Stimulated activated CD8-positive, alpha-beta memory T cell treated with anti-CD3 and anti-CD28 coated beads, Interleukin-7, amount 100 ng/mL, for 48 hours (primary cell): ENCODE data around the gene COX19.

Experiments used
- DNase-seq, 2 donors: peaks; one replicate each; pipeline ENCODE4 v3.0.0-alpha.2; 2020; ENCODE audit warnings: low read depth in 1 of 2; ENCODE audit errors: extremely low read depth in 1 of 2

Gene COX19

DNA sequence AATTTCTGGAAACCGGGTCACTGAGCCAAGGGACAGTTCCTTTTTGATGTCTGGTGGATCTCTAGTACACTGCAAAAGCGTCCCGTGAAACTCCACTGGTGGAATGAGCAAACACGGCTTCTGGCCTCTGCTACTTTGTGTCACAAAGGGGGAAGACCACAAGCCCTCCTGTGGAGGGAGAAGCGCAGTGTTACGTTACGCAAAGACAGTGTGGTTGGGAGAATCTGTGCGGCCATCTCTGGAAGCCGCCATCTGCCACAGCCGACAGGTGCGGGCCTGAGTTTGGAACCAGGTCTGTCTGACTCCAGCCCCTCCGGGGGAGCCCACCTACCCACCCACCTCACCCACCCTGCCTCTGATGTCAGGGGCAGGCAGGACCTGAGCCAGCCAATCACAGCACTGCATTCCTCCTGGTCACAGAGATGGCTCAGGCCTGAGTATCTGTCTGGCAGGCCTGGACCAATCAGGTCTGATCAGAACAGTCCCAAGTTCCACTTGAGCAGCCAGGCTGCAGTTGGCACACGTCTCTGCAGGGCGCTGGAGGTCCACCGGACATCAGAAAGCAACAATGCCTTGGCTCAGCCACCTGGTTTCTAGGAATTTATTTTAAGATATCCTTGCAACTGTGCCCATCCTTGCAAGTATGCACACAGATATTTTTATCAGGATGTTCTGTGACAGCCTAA lies 4.7 kb upstream of the COX19 start:
- DNase-seq, result no peak

DNA sequence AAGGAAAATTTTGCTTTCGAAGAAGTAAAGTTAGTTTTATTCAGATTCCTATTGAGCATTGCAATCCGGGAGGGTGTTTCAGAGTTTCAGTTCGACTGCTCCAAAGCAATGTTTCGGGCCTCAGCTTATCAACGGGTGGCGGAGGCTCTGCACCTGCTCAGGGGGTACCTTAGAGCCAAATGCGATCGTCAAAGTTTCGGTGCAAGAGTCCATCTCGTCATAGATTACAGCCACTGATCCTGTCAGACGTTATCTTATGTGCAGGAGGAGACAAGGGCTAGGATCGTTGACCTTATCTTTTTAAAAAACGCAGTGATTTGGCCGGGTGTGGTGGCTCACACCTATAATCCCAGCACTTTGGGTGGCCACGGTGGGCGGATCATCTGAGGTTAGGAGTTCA lies 3.8 kb upstream of the COX19 start:
- no peak for DNase-seq

GRCh38 chr7:978416-979091 lies 3.2 kb upstream of the COX19 start:
- no peak for DNase-seq

DNA sequence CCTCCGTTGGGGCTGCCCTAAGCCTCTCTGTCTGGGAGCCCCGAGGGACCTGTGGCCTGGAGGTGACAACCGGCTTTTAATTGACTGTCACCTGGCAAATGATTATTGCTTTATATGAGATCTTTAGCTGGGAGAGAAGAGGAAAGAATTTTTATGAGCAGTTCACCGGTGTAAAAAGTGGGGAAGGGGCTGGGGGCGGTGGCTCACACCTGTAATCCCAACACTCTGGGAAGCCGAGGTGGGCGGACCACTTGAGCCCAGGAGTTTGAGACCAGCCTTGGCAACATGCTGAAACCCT lies 2.6 kb upstream of the COX19 start:
- no peak for DNase-seq

- no peak for DNase-seq
Observed at GRCh38 chr7:977326-978048, 2.1 kb upstream of the COX19 start.

DNA sequence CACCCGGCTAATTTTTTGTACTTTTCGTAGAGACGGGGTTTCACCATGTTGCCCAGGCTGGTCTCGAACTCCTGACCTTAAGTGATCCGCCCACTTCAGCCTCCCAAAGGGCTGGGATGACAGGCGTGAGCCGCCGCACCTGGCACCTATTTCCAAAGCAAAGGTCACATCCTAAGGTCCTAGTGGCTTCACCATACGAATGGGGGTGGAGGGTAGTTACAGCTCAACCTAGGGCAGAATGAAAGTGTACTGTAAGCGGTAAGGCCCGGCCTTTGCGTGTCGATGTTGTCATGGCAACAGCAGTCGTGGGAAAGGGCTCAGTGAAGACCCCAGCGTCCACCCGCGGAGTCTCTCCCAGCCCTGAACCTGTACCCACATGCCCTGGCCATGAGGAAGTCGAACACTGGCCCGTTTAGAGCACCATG lies 1.6 kb upstream of the COX19 start:
- no peak for DNase-seq

- DNase-seq, result no peak
Observed at GRCh38 chr7:975702-976473, 539 bp upstream of the COX19 start.

DNA sequence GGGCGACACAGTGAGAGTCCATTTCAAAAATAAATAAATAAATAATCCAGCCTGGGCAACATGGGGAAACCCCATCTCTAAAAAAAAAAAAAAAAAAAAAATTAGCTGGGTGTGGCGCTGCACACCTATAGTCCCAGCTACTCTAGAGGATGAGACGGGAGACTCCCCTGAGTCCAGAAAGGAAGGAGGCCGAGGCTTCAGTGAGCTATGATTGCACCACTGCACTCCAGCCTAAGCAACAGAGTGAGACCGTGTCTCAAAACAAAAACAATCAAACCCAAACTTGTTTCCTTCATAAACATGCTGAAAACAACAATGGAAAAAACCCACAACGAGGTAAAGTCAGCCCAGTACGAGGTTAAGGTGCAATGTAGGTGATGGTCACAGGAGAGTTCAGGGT lies 1.2 kb downstream of the COX19 start:
- no peak for DNase-seq

- no peak for DNase-seq
Observed at GRCh38 chr7:973312-973711, 2.0 kb downstream of the COX19 start.

DNA sequence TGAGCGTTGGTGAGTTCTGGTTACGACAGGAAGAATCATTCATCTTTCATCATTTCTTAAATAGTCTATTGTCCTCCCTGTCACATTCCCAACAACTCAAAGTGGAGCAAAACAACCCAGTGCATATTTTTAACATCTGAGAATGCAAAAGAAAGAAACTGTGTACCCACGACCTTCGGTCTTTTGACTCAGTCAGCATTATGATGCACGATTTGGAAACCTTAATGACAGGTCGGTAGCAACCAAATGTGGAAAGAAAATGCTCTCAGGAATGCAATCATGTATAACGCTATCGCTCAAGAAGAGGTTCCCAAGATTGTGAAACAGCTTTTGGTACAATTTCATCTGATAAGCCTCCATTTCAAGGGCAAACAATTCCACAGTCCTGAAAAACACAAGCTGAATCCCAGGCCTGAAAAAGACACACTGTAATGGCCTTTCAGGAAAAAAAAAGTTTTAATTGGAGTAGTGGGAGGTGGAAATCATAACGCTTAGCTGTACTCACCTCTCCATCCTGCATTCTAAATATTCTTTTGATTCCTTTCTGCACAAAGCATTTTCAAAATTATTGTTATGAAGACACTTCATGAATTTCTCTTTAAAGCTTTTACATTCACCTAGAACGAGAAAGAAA lies 2.6 kb downstream of the COX19 start:
- no peak for DNase-seq

- no peak for DNase-seq
Observed at GRCh38 chr7:972110-972509, 3.2 kb downstream of the COX19 start.

GRCh38 chr7:970744-971143 lies 4.6 kb downstream of the COX19 start:
- no peak for DNase-seq

DNA sequence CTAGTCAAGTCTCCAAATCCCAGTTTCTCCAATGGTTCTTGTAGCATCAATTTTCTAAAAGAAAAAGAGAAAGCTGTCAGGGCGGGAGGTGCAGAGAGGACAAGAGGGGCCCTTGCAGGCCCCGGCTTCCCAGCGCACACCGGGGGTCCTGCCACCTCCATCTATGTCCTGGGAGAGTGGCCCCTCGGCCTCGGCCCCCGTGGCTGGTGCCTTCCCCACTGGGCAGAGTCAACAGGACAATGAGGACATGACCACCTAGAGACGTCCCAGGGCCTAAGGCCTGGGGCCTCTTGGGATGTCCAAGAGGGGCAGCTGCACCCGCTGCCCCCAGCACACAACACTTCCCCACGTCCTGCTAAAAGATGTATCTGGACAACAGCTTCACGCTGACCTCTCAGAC lies 5.9 kb downstream of the COX19 start:
- DNase-seq, result no peak

- no peak for DNase-seq
Observed at GRCh38 chr7:968205-969105, 6.9 kb downstream of the COX19 start.

GRCh38 chr7:967361-968082 lies 7.8 kb downstream of the COX19 start:
- no peak for DNase-seq

DNA sequence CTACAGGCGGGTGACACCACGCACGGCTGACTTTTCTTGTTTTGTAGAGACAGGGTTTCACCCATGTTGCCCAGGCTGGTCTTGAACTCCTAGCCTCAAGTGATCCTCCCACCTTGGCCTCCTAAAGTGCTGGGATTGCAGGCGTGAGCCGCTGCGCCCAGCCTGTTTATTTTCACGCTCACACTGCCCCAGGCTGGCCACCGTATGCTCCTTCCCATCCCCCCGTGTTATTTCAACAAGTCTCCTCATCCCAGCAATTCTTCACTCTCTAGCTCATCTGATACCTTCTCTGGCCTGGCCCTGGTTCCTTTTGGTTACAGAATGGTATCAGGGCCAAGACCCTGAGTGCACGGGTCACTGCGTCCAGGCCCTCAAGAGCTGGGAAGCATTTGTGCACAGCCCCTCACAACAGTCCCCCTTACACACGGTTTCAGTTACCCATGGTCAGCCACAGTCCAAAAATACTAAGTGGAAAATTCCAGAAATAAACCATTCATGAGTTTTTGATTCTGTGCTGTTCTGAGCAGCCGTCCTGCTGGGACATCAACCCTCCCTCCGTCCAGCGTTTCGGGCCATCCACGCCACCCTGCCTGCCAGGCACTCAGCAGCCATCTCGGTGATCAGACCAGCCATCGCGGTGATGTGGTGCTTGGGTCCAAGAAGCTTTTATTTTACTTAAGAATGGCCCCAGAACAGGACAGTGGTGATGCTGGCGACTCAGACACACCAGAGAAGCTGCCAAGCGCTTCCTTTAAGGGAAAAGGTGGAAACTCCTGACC lies 8.9 kb downstream of the COX19 start:
- DNase-seq, result no peak

- no peak for DNase-seq
Observed at GRCh38 chr7:964401-965231, 10.7 kb downstream of the COX19 start.
